Amniotic stem cell (primary cell): ENCODE results near the gene AKNA.
A peak's percentile ranks its signal among the peaks of the same experiment; 100 is the strongest.

ENCODE experiments used
- DNase-seq: peaks from one replicate; lab custom pipeline; 2025; lab: John Stamatoyannopoulos, UW

AKNA gene

DNA sequence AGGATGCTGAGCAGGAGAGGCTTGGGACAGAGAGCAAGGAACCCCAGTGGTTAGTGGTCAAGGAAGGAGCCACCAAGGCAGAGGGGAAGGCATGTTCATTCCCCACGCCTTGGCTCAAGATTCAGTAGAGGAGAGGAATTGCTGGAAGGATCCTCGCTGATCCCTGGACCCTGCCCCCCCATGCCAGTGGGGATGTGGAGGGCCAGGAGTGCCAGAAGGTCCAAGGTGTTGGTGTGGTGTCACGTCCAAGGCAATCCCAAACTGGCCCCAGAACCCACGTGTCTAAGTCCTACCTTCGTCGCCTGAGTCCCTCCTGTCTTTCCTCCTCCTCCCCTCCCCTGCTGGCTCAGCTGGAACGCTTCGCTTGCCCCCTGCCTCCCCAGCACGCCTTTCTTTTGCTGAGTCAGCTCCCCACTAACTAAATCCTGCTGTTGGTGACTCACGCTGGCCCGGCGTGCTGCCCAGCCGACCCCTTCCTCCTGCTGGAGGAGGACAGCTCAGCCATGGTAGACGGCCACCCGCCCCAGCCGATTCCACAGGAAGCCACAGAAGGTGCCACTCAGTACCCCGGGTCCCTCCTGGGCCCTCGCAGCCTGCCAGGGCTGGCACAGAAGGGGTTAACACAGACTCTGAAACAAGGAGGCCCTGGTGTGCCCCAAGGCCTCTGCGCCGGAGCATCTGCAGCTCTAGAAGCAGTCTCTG lies 102.5 kb downstream of the AKNA start:
- DNase-seq, result peak; percentile 87

DNA sequence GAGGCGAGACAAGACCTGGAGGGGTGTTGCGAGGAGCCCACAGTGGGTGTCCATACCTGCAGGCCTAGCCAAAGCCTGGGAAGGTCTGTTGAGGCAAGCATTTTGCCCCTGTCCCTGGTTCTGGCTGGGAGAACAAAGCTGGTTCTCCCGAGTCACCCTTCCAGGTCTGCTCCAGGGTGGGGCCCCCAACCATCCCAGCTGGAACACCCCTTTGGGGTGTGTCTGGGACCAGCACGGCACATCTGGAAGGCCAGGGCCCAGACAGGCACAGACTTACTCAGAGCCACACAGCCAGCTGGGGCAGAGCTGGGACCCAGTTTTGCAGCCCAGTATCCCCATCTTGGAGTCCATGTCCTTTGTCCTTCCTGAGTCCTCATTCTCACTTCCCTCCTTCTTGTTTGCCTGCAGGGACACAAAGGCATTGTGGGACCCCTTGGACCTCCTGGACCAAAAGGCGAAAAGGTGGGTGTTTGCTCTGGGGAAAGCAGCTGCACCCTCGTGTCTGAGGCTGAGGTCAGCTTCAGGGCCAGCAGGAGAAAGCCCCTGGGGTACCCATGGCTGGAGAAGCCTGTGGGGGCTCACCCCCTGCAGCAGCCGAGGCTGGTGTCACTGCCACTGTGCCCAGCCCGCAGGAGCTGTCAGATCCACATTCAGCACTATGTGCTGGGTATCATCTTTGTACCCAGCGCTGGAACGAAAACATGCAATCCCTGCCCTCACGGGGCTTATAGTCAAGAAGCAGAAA lies 103.3 kb downstream of the AKNA start:
- no peak for DNase-seq
